Activated gamma-delta T cell treated with Interleukin-2 at 50 U/mL for 16 hours (primary cell): ENCODE results near the gene CITED4.

ENCODE experiments used
- DNase-seq: peaks from one replicate; pipeline ENCODE4 v3.0.0-alpha.2; 2020

Gene CITED4

GRCh38 chr1:40831001-40831732 lies 31.0 kb downstream of the CITED4 start:
- DNase-seq: no peak

- no peak for DNase-seq
Observed at GRCh38 chr1:40830419-40830943, 31.7 kb downstream of the CITED4 start.

- no peak for DNase-seq
Observed at GRCh38 chr1:40829631-40830245, 32.4 kb downstream of the CITED4 start.

- no peak for DNase-seq
Observed at GRCh38 chr1:40825996-40826395, 36.2 kb downstream of the CITED4 start.

- DNase-seq: no peak
Observed at GRCh38 chr1:40825435-40825788, 36.8 kb downstream of the CITED4 start.

- DNase-seq: no peak
Observed at GRCh38 chr1:40824591-40825434, 37.4 kb downstream of the CITED4 start.

- DNase-seq: no peak
Observed at GRCh38 chr1:40823983-40824382, 38.2 kb downstream of the CITED4 start.

GRCh38 chr1:40823345-40823744 lies 38.8 kb downstream of the CITED4 start:
- no peak for DNase-seq

- DNase-seq: no peak
Observed at GRCh38 chr1:40822890-40823289, 39.3 kb downstream of the CITED4 start.

- DNase-seq: no peak
Observed at GRCh38 chr1:40820911-40821693, 41.1 kb downstream of the CITED4 start.

- no peak for DNase-seq
Observed at GRCh38 chr1:40820251-40820797, 41.8 kb downstream of the CITED4 start.

GRCh38 chr1:40819101-40819500 lies 43.1 kb downstream of the CITED4 start:
- DNase-seq: no peak

- peak; percentile 83 for DNase-seq
Observed at GRCh38 chr1:40818264-40818961, 43.8 kb downstream of the CITED4 start.

- no peak for DNase-seq
Observed at GRCh38 chr1:40817791-40818263, 44.3 kb downstream of the CITED4 start.

- DNase-seq: no peak
Observed at GRCh38 chr1:40815420-40815819, 46.7 kb downstream of the CITED4 start.
